HL-60 (cell line): ENCODE results near the gene HIPK4.

Source experiments
- CTCF ChIP-seq: IDR thresholded peaks from one replicate; pipeline ENCODE4 v1.5.1; 2011; ENCODE audit warnings: low read length, control low read depth, inconsistent platforms; ENCODE audit not compliant: insufficient read depth
- GABPA ChIP-seq: IDR thresholded peaks from 2 replicates; pipeline ENCODE4 v1.6.1; 2012; ENCODE audit warnings: low read depth
- POLR2AphosphoS5 ChIP-seq: IDR thresholded peaks from 2 replicates; pipeline ENCODE4 v1.6.1; 2012; ENCODE audit warnings: low read depth
- TF ChIP-seq, protein P1 (sequence below): IDR thresholded peaks from 2 replicates; pipeline ENCODE4 v1.6.1; 2012; ENCODE audit warnings: low read depth; ENCODE audit not compliant: insufficient replicate concordance

- TF ChIP-seq CTCF (no peak), POLR2AphosphoS5 (no peak), GABPA (no peak)
- TF ChIP-seq, protein P1, sequence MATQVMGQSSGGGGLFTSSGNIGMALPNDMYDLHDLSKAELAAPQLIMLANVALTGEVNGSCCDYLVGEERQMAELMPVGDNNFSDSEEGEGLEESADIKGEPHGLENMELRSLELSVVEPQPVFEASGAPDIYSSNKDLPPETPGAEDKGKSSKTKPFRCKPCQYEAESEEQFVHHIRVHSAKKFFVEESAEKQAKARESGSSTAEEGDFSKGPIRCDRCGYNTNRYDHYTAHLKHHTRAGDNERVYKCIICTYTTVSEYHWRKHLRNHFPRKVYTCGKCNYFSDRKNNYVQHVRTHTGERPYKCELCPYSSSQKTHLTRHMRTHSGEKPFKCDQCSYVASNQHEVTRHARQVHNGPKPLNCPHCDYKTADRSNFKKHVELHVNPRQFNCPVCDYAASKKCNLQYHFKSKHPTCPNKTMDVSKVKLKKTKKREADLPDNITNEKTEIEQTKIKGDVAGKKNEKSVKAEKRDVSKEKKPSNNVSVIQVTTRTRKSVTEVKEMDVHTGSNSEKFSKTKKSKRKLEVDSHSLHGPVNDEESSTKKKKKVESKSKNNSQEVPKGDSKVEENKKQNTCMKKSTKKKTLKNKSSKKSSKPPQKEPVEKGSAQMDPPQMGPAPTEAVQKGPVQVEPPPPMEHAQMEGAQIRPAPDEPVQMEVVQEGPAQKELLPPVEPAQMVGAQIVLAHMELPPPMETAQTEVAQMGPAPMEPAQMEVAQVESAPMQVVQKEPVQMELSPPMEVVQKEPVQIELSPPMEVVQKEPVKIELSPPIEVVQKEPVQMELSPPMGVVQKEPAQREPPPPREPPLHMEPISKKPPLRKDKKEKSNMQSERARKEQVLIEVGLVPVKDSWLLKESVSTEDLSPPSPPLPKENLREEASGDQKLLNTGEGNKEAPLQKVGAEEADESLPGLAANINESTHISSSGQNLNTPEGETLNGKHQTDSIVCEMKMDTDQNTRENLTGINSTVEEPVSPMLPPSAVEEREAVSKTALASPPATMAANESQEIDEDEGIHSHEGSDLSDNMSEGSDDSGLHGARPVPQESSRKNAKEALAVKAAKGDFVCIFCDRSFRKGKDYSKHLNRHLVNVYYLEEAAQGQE, result no peak
Measured at GRCh38 chr19:40360708-40361241, 29.2 kb downstream of the HIPK4 start.
